Cardiac septum (tissue), 1 donor: ENCODE results near the gene CHMP1B. TPM values are rescaled to one million over a fixed set of nuclear protein-coding genes. Genes with fewer than 3 reads are reported as not detected.
"Not testable (repeated sequence)": the region's sequence is repeated elsewhere in the genome, so short reads cannot be mapped to it uniquely, and the experiment has no call there.

Experiments
- DNase-seq: peaks from one replicate; pipeline ENCODE4 v3.0.0-alpha.2; 2020; ENCODE audit warnings: low spot score
- intact Hi-C: fragments of 100-400 bp; cut with DNase I; formaldehyde crosslinking; loops from one replicate; pipeline ENCODE4 v1.14.0; 2022
- total RNA-seq: library from RNA; stranded (reverse); fragmentation: NEBNext Ultra II Directional; extraction: Animal tissue kit (Norgen Biotek cat#: 25700); gene quantifications from one replicate; pipeline ENCODE4 v1.2.1, GENCODE V29; 2021
- donor health status: DM: no; HTN: no; CAD: no.

Gene CHMP1B
- total RNA-seq, 1 donor from 2014 or later, result 28.2 TPM

DNA sequence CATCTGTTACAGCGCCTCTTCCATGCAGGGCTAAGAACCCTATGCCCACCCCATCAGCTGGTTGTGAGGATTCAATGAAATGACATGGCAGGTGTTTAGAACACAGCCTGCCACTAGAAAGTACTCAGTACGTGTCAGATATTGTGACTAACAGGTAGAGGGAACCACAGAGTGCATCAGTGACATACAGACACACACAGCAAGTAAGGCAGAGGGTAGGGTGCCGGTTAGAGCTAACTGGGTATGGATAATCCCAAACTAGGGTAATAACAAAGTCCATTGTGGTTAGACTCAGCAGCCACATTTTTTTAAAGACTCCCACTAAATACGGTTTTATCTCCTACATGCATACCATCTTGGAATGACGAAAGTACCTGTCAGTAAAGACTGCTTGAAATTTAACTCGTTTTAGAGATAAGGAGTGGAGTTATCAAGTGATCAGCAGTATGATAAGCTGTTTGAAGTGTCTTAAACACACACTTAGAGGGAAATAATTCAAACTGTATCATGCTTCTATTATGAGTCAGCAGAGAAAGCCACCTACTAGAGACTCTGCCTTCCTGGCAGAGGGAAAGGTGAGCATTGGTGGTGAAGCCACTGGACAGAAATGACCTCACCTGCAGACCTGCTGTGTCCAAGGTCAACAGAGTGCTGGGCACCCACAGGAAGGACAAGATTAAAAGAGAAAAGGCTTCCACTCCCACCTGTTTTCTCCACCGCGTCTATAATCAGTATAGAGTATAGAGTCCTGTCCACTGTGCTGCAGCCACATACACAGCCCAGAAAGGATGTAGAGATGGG lies 36.3 kb downstream of the CHMP1B start:
- intact Hi-C loops, result no loop called here
- DNase-seq, result no peak

- DNase-seq, result no peak
- intact Hi-C loops, result no loop called here
These were observed 37.5 kb downstream of the CHMP1B start for GRCh38 chr18:11888726-11889125.

DNA sequence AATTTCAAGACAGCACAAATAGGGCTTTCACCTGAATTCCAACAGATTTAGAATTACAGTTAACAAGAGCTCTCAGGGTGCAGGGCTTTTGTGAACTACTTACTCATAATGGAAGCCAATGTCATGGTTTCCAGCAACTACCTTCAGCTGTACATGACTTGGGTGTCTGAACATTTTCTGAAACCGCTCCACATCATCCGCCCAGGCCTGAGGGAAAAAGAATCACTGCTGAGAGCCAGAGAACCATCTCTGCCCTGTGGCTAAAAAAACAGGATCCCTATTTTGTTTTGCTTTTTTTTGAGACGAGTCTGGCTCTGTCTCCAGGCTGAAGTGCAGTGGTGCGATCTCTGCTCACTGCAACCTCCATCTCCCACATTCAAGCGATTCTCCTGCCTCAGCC lies 38.1 kb downstream of the CHMP1B start:
- intact Hi-C loops, result no loop called here
- no peak for DNase-seq

DNA sequence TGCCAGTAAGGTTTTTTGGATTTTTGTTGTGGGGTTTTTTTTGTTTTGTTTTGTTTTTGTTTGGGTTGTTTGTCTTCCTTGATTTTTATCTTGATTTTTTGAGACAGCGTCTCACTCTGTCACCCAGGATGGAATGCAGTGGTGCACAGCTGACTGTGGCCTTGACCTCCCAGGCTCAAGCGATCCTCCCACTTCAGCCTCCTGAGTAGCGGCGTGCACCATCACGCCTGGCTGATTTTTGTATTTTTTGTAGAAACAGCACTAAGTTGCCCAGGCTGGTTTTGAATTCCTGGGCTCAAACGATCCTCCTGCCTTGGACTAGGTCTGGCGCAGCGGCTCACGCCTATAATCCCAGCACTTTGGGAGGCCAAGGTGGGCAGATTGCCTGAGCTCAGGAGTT lies 40.5 kb downstream of the CHMP1B start:
- DNase-seq, result no peak
- intact Hi-C loops, result no loop called here

GRCh38 chr18:11892438-11892837 lies 41.2 kb downstream of the CHMP1B start:
- intact Hi-C loops, DNase-seq: not testable (repeated sequence)

GRCh38 chr18:11897781-11898180 lies 46.6 kb downstream of the CHMP1B start:
- DNase-seq, result no peak
- intact Hi-C loops, result no loop called here

DNA sequence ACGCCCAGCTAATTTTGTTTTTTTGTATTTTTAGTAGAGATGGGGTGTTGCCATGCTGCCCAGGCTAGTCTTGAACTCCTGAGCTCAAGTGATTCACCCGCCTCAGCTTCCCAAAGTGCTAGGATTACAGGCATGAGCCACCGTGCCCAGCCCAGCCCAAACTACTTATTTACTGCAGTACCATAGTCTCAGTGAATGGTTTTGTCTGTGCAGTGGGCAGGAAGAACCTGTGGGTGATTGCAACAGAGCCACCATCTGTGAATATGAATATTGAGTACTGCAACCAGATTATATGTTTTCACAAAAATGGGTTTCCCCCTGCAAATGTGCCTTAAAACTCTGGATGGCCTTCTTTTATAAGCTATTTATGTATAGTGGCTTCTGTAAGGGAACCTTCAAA lies 47.9 kb downstream of the CHMP1B start:
- intact Hi-C loops, result no loop called here
- DNase-seq, result no peak

- intact Hi-C loops, result no loop called here
These were observed 50.7 kb downstream of the CHMP1B start for GRCh38 chr18:11901826-11902438.

GRCh38 chr18:11902522-11903292 lies 51.5 kb downstream of the CHMP1B start:
- DNase-seq, result no peak
- intact Hi-C loops, result no loop called here

More at GRCh38 chr18:11901826-11902438, 50.7 kb downstream of the CHMP1B start:
- no peak for DNase-seq

Other genes starting within 250 kb of the CHMP1B start
- not detected for gene SLC35G4, start 241.8 kb upstream of the CHMP1B start, total RNA-seq
- 1.1 TPM for gene GNAL, start 162.1 kb upstream of the CHMP1B start, total RNA-seq
- 39.9 TPM for gene MPPE1, start 56.9 kb downstream of the CHMP1B start, total RNA-seq
- gene IMPA2, start 130.1 kb downstream of the CHMP1B start, total RNA-seq, result 19.9 TPM
- gene ANKRD62, start 242.4 kb downstream of the CHMP1B start, total RNA-seq, result not detected